ENCODE measurements around the gene BMP6. TPM values are rescaled to one million over a fixed set of nuclear protein-coding genes. Genes with fewer than 3 reads are reported as not detected.

Gene BMP6
- total RNA-seq, 1 experiment from 2014 or later, result 0.22 TPM

Other genes with a start within 250 kb of the BMP6 start
- gene DSP, start 184.4 kb upstream of the BMP6 start, total RNA-seq (2014; rRNA removed; shearing (Covaris generic)), result 39.5 and 40.9 TPM in 2 replicates
- gene SNRNP48, start 135.9 kb upstream of the BMP6 start, total RNA-seq (2014; rRNA removed; shearing (Covaris generic)), result 12.6 and 17.0 TPM in 2 replicates
- 244 and 251 TPM in 2 replicates for gene TXNDC5, start 184.7 kb downstream of the BMP6 start, total RNA-seq (2014; rRNA removed; shearing (Covaris generic))

Data from A172 (cell line).